GM19463 (cell line): ENCODE measurements around the gene EHMT2.
A peak's percentile ranks its signal among the peaks of the same experiment; 100 is the strongest.
"Not testable (repeated sequence)": the region's sequence is repeated elsewhere in the genome, so short reads cannot be mapped to it uniquely, and the experiment has no call there.

Experiments
- ATAC-seq: cut with Tn5 transposase; IDR thresholded peaks from one replicate; pipeline ENCODE4 v1.9.1; 2021; ENCODE audit warnings: mild to moderate bottlenecking, moderate library complexity; ENCODE audit not compliant: unreplicated experiment

Gene EHMT2

DNA sequence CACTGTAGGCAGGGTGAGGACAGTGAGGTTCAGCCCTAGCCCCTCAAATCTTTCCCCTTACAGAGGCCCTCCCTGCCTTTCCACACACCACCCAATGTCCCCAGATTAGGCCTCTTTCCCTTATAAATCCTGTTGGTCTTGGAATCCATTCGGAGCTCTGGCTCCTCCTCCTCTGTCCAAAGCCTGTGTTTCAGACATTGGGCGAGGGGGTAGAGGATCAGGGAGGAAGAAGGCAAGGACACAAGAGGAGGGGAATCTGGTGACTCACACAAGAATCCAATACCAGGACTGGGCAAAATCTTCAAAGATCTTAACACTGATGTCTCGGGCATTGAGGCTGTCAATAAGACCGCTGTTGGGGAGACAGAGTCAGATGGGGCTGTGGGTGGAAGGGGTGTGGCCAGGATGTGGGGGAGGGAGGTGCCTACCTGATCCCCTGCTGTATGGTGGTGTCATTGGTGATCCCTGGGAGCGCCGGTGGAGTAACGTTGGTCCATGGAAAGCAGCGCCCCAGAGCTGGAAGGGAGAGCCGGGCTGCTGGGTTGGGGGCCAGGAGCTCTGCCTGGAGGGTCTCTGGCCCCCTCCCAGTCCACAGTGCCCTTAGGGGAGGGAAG is 26.3 kb downstream of the EHMT2 start:
- ATAC-seq = no peak

GRCh38 chr6:31870385-31870921 is 27.0 kb downstream of the EHMT2 start:
- no peak for ATAC-seq

DNA sequence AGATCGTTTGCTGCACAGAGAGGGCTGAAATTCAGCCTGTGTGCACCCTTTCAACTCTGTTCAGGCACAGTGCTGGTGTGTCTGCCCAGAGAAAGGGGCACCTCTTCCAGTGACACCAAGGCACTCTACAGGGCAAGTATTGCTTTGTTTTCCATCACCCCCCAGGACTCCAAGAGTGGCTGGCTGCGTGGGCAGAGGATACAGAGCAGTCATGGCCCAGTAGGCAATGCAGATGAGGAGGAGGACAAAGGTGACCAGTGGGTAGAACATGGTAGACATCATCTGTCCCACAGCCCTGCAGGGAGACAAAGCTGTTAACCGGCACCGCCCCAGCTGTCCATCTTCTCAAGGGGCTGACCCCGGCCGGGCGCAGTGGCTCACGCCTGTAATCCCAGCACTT is 28.2 kb downstream of the EHMT2 start:
- ATAC-seq = no peak

GRCh38 chr6:31868658-31868971 is 28.9 kb downstream of the EHMT2 start:
- ATAC-seq = not testable (repeated sequence)

DNA sequence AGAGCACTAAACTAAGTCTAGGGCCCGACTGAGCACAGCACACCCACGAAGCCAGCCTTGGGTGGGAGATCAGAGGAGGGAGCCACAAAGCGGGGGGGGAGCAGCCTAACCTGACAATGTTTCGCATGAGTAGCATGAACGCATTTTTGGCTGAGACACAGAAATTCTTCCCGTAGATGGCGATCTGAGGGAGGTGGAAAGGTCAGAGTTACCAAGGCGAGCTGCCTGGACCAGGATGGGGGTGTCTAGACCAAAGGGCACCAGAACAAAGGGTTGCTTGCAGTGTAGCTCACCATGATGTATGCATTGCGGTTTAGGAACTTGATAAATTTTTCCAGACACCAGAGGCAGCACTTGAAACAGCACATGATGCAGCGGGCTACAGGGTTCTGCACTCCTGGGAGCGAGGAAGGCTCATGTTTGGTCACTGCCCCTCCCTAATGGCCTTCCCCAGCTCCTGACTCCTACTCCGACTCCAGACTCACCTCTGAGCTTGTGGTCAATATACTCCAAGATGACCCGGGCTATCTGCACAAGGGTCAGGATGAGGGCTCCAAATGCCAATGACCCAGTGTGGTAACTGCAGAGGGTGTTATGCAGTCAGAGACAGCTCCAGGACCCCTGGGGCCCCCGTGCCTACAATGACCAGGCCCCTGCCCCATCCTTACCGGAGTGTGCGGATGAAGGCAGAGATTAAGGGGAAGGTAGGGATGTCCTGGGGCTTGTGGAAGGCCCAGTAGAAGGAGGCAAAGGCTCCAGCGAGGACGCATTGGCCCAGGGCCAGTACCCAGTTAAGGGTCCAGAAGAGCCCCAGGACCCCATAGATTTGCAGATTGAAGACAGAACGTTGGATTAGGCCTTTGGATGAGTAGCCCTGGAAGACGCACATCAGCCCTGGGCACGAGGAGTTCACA is 32.0 kb downstream of the EHMT2 start:
- no peak for ATAC-seq

- no peak for ATAC-seq
These were observed 32.7 kb downstream of the EHMT2 start for GRCh38 chr6:31864818-31865204.

DNA sequence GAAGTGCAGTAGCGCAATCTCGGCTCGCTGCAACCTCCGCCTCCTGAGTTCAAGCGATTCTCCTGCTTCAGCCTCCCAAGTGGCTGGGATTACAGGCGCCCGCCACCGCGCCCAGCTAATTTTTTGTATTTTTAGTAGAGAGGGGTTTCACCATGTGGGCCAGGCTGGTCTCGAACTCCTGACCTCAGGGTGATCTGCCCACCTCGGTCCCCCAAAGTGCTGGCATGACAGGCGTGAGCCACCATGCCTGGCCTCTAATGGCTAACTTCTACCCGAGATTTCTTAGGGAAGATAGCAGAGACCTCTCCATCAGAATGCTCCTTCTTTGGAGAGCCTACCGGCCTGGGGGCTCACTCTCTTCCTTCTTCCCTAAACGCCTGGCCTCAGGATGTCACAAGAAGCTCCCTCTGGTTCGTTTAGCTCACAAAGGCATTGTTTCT is 33.4 kb downstream of the EHMT2 start:
- ATAC-seq = not testable (repeated sequence)

- ATAC-seq = peak; percentile 95
These were observed 34.9 kb downstream of the EHMT2 start, which contains the start of gene NEU1 for GRCh38 chr6:31862344-31863235. Gene NEU1, minus strand, starts transcription at chr6:31862821. Its CDS starts 45 bp downstream, at chr6:31862776.

- no peak for ATAC-seq
These were observed 35.6 kb downstream of the EHMT2 start for GRCh38 chr6:31861919-31862343.

DNA sequence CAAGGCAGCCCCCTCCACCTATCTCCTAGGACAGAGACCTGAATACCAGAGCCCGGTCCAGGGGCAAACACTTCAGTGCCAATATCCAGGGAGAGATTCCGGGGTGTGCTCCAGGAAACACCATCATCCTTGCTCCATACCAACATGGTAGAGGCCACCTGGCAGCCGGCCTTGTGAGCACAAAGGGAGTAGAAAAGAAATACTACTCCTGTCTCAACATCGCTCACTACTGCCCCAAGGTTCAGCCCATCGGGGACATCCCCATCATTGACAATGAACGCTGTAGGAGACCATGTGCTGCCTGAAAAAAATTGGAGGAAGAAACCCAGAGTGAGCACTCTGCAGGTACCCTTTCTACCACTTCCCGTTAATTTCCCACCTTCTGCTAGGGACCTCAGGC is 36.3 kb downstream of the EHMT2 start:
- ATAC-seq = no peak

- ATAC-seq = no peak
These were observed 37.1 kb downstream of the EHMT2 start for GRCh38 chr6:31860349-31860748.

DNA sequence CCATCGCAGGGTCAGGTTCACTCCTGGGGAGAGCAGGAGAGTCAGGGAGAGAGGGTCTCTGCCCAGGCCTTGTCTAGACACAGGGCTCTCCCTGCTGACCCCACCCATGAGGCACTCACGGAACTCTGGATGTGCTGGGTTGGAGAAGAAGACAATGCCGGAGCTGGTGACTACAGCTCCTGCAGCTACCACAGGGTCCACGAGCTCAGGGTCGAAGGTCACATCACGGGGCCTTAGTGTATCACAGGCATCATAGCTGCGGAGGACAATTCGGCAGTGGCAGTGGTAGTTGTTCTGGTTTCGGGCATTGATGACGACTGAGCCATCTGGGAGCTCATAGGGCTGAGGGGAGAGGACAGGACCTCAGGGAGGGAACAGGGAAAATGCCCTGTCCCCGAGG is 37.6 kb downstream of the EHMT2 start:
- no peak for ATAC-seq

GRCh38 chr6:31858707-31859106 is 38.8 kb downstream of the EHMT2 start:
- ATAC-seq = no peak

- ATAC-seq = not testable (repeated sequence)
These were observed 39.7 kb downstream of the EHMT2 start for GRCh38 chr6:31857774-31858173.

DNA sequence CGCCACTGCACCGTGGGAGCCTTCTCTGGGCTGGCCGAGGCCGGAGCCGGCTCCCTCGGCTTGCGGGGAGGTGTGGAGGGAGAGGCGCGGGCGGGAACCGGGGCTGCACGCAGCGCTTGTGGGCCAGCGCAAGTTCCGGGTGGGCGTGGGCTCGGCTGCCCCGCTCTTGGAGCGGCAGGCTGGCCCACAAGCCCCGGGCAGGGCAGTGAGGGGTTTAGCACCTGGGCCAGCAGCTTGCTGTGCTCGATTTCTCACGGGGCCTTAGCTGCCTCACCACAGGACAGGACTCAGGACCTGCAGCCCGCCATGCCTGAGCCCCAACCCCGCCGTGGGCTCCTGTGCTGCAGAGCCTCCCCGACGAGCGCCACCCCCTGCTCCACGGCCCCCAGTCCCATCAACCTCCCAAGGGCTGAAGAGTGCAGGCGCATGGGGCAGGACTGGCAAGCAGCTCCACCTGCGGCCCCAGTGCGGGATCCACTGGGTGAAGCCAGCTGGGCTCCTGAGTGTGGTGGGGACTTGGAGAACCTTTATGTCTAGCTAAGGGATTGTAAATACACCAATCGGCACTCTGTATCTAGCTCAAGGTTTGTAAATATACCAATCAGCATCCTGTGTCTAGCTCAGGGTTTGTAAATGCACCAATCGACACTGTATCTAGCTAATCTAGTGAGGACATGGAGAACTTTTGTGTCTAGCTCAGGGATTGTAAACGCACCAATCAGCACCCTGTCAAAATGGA is 45.3 kb downstream of the EHMT2 start:
- ATAC-seq = not testable (repeated sequence)

DNA sequence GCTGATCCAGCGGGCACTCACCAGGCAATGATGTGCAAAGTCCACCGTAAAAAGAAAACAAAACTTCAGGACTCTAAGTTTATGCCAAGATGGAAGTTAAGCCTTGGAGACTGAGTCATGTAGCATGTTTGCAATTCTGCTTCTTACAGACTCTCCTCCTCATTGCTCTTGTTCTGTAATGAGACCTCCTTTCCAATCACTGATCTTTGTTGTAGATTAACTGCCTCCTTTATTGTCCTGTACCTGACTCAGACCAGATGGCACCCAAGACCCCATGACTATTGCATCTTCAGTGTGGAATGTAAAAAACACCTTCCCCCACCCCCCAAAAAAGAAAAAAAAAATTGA is 46.0 kb downstream of the EHMT2 start:
- ATAC-seq = no peak

GRCh38 chr6:31850765-31851484 is 46.6 kb downstream of the EHMT2 start:
- no peak for ATAC-seq

GRCh38 chr6:31847276-31847978 is 50.1 kb downstream of the EHMT2 start:
- ATAC-seq = no peak

DNA sequence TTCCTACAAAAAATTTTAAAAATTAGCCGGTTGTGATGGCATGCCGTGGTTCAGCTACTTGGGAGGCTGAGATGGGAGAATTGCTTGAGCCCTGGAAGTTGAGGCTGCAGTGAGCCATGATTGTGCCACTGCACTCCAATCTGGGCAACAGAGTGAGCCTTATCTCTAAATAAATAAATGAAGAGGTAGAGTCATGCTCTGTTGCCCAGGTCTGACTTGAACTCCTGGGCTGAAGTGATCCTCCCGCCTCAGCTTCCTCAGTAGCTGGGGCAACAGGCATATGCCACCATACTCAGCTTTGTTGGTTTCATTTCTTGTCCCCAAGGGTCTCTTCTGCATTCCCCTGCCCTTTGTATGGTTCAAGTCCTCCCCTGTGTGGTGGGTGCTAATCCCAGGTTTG is 53.0 kb downstream of the EHMT2 start:
- no peak for ATAC-seq
